ENCODE results near the gene SMARCA1. TPM values are rescaled to one million over a fixed set of nuclear protein-coding genes. Genes with fewer than 3 reads are reported as not detected.

Gene SMARCA1
- total RNA-seq, 1 experiment from 2014 or later, result 38.8 TPM

DNA sequence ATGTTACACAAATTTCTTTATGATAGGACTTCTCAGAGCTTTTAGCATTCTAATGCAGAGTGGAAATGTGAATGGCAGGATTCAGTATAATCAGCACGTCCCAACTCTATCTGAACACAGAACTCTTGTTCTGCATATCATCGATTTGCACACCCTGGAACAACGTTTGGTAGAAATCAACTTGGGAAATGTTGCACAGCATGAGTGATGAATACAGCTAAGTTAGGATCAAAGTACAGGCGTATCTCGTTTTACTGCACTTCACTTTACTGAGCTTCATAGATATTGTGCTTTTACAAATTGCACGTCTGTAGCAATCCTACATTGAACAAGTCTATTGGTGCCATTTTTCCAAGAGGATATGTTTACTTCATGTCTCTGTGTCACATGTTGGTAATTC is 70.8 kb downstream of the SMARCA1 start (continued):
- TF ChIP-seq, protein P1, sequence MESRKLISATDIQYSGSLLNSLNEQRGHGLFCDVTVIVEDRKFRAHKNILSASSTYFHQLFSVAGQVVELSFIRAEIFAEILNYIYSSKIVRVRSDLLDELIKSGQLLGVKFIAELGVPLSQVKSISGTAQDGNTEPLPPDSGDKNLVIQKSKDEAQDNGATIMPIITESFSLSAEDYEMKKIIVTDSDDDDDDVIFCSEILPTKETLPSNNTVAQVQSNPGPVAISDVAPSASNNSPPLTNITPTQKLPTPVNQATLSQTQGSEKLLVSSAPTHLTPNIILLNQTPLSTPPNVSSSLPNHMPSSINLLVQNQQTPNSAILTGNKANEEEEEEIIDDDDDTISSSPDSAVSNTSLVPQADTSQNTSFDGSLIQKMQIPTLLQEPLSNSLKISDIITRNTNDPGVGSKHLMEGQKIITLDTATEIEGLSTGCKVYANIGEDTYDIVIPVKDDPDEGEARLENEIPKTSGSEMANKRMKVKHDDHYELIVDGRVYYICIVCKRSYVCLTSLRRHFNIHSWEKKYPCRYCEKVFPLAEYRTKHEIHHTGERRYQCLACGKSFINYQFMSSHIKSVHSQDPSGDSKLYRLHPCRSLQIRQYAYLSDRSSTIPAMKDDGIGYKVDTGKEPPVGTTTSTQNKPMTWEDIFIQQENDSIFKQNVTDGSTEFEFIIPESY (IDR thresholded peaks at IDR 0.05; ENCODE audit: extremely low read depth, insufficient replicate concordance, low read length), result no peak
- TF ChIP-seq POLR2A (IDR thresholded peaks at IDR 0.05; ENCODE audit: borderline replicate concordance, extremely low read depth, insufficient read depth, insufficient read length), result no peak

DNA sequence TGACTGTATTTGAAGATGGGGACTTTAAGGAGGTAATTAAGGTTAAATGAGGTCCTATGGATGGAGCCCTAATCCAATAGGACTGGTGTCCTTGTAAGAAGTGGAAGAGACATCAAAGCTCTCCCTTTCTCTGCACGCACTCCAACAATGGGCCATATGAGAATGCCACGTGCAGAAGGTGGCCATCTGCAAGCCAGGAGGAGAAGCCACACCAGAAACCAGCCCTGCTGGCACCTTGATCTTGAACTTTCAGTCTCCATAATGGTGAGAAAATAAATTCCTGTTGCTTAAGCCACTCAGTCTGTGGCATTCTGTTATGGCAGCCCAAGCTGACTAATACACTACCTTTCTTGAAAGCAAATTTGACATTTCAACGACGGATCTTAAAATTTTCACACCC is 73.2 kb downstream of the SMARCA1 start:
- RAD21 ChIA-PET (ENCODE audit: low non-redundant PET in 1 of 2, low total read pairs in 2 of 2, uncharacterized antibody in 2 of 2, unreplicated experiment in 2 of 2), result no interaction called here
- H3K79me2 ChIP-seq (ENCODE audit: insufficient read depth, low read length), result no peaks in the 10 kb centered on the region
- no peak overlapping the region for H3K4me2 ChIP-seq (ENCODE audit: low read length)
- CTCF ChIA-PET, result no interaction called here
- H4K20me1 ChIP-seq (ENCODE audit: insufficient read depth), result no peaks in the 10 kb centered on the region
- H3K36me3 ChIP-seq (ENCODE audit: control insufficient read depth in 1 of 2, insufficient read depth in 2 of 2, low read length in 2 of 2), result no peaks in the 10 kb centered on the region
- H3K4me3 ChIP-seq (replicated peaks in 1 of 2; ENCODE audit: low read depth in 1 of 2, low read length in 2 of 2), result no peak overlapping the region
- H3K27ac ChIP-seq (ENCODE audit: low read depth, low read length), result no peak overlapping the region
- H3K9ac ChIP-seq (ENCODE audit: low read length), result no peak overlapping the region
- H2AFZ ChIP-seq (ENCODE audit: low read depth, low read length, poor library complexity, severe bottlenecking), result no peak overlapping the region
- H3K9me3 ChIP-seq (ENCODE audit: control insufficient read depth in 1 of 2, insufficient read depth in 1 of 2, low read depth in 1 of 2, low read length in 2 of 2), result no peaks in the 10 kb centered on the region
- no peaks in the 10 kb centered on the region for H3K27me3 ChIP-seq (ENCODE audit: insufficient read depth, low read length)
- BruUV-seq (replicated peaks), result no TSS peak
- ATAC-seq (no peak), DNase-seq (ENCODE audit: low read depth, low spot score) (no peak)
- TF ChIP-seq YY1 (IDR thresholded peaks at IDR 0.05; ENCODE audit: extremely low read depth, insufficient replicate concordance, low read depth, low read length) (no peak), SIN3A (IDR thresholded peaks at IDR 0.05; ENCODE audit: low read depth) (no peak), POLR2AphosphoS5 (IDR thresholded peaks at IDR 0.05; ENCODE audit: low read depth, low read length) (no peak)
- TF ChIP-seq, protein P2, sequence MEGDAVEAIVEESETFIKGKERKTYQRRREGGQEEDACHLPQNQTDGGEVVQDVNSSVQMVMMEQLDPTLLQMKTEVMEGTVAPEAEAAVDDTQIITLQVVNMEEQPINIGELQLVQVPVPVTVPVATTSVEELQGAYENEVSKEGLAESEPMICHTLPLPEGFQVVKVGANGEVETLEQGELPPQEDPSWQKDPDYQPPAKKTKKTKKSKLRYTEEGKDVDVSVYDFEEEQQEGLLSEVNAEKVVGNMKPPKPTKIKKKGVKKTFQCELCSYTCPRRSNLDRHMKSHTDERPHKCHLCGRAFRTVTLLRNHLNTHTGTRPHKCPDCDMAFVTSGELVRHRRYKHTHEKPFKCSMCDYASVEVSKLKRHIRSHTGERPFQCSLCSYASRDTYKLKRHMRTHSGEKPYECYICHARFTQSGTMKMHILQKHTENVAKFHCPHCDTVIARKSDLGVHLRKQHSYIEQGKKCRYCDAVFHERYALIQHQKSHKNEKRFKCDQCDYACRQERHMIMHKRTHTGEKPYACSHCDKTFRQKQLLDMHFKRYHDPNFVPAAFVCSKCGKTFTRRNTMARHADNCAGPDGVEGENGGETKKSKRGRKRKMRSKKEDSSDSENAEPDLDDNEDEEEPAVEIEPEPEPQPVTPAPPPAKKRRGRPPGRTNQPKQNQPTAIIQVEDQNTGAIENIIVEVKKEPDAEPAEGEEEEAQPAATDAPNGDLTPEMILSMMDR (IDR thresholded peaks at IDR 0.05 in 2 of 3, conservative IDR thresholded peaks at IDR 0.05 in 1 of 3; ENCODE audit: borderline replicate concordance in 1 of 3, insufficient read depth in 1 of 3, low read depth in 2 of 3, low read length in 2 of 3), result no peak
- no peaks in the 10 kb centered on the region for H3K9me2 ChIP-seq (ENCODE audit: insufficient read depth)
- POLR2A ChIA-PET, result no interaction called here
- no peaks in the 10 kb centered on the region for H3K4me1 ChIP-seq (ENCODE audit: control insufficient read depth in 1 of 2, insufficient read depth in 2 of 2, low read length in 2 of 2)
- intact Hi-C loops (cut with micrococcal nuclease), result no loop called here

All from HCT116 (cell line).